Gastrocnemius medialis (tissue), 4 donors: ENCODE data around the gene PPP4R3A.

Source experiments
- POLR2A ChIP-seq, 2 donors: fragments of 450-650 bp; IDR thresholded peaks; one replicate each; pipeline ENCODE4 v1.6.1; 2017; ENCODE audit warnings: antibody characterized with exemption in 2 of 2, mild to moderate bottlenecking in 2 of 2, moderate library complexity in 2 of 2
- TF ChIP-seq, protein P1 (sequence below), 5 experiments: fragments of 450-650 bp in 3 of 5; fragments of 200-600 bp in 2 of 5; sonication (generic) in 2 of 5; IDR thresholded peaks in 4 of 5; conservative IDR thresholded peaks in 1 of 5; 1 replicate in 4 of 5; 2 replicates in 1 of 5; pipeline ENCODE4 v1.5.1; 2016 to 2019; ENCODE audit warnings: antibody characterized with exemption in 5 of 5, mild to moderate bottlenecking in 3 of 5, moderate library complexity in 3 of 5

DNA sequence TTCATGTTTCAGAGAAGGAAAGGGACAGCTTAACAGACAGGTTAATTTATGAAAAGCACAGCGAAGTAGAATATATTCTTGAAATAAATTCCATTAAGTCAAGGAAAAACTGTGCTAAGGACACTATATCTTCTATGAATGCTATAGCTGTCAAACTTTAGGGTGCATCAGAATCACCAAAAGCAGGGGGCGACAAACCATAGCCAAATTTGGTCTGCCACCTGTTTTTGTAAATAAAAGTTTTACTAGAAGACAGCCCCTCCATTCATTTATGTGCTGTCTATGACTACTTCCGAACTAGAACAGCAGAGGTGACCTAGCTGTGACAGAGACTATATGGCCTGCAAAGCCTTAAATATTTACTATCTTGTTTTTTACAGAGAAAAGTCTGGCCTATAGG lies 25.9 kb downstream of the PPP4R3A start:
- TF ChIP-seq, protein P1, sequence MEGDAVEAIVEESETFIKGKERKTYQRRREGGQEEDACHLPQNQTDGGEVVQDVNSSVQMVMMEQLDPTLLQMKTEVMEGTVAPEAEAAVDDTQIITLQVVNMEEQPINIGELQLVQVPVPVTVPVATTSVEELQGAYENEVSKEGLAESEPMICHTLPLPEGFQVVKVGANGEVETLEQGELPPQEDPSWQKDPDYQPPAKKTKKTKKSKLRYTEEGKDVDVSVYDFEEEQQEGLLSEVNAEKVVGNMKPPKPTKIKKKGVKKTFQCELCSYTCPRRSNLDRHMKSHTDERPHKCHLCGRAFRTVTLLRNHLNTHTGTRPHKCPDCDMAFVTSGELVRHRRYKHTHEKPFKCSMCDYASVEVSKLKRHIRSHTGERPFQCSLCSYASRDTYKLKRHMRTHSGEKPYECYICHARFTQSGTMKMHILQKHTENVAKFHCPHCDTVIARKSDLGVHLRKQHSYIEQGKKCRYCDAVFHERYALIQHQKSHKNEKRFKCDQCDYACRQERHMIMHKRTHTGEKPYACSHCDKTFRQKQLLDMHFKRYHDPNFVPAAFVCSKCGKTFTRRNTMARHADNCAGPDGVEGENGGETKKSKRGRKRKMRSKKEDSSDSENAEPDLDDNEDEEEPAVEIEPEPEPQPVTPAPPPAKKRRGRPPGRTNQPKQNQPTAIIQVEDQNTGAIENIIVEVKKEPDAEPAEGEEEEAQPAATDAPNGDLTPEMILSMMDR (IDR thresholded peaks at IDR 0.05 in 4 of 5, conservative IDR thresholded peaks at IDR 0.05 in 1 of 5): no peak
- no peak for TF ChIP-seq POLR2A (IDR thresholded peaks at IDR 0.05)
